H9 (cell line): Measurements from ENCODE around the gene MCM10. TPM values are rescaled to one million over a fixed set of nuclear protein-coding genes. Genes with fewer than 3 reads are reported as not detected.

Experiments
- DNase-seq: peaks from one replicate; pipeline ENCODE4 v3.0.0-alpha.2; 2017
- H2AFZ ChIP-seq: one replicate; pipeline ENCODE4 v1.6.1; 2013; ENCODE audit warnings: mild to moderate bottlenecking, low read length, control low read depth, moderate library complexity
- H2AK5ac ChIP-seq: 2 replicates; pipeline ENCODE4 v1.6.1; 2013; ENCODE audit warnings: low read length, control low read depth, mixed read lengths; ENCODE audit not compliant: insufficient read length
- H2BK120ac ChIP-seq: one replicate; pipeline ENCODE4 v1.6.1; 2013; ENCODE audit warnings: low read depth, mild to moderate bottlenecking, low read length, control low read depth, inconsistent platforms; ENCODE audit not compliant: poor library complexity, severe bottlenecking
- H2BK12ac ChIP-seq: 2 replicates; pipeline ENCODE4 v1.6.1; 2013; ENCODE audit warnings: low read length, control low read depth, mixed read lengths, low read depth; ENCODE audit not compliant: insufficient read length
- H2BK15ac ChIP-seq: 2 replicates; pipeline ENCODE4 v1.6.1; 2013; ENCODE audit warnings: low read depth, low read length, control low read depth
- H2BK20ac ChIP-seq: one replicate; pipeline ENCODE4 v1.6.1; 2013; ENCODE audit warnings: low read depth, mild to moderate bottlenecking, low read length, control low read depth, inconsistent platforms; ENCODE audit not compliant: poor library complexity, severe bottlenecking
- H2BK5ac ChIP-seq: 2 replicates; pipeline ENCODE4 v1.6.1; 2013; ENCODE audit warnings: low read length, control low read depth, mixed read lengths; ENCODE audit not compliant: insufficient read length
- H3K14ac ChIP-seq: 2 replicates; pipeline ENCODE4 v1.6.1; 2013; ENCODE audit warnings: low read length, control low read depth; ENCODE audit not compliant: insufficient read depth
- H3K18ac ChIP-seq: 2 replicates; pipeline ENCODE4 v1.6.1; 2013; ENCODE audit warnings: low read depth, mild to moderate bottlenecking, mixed read lengths, low read length, control low read depth; ENCODE audit not compliant: insufficient read length
- H3K23ac ChIP-seq: 2 replicates; pipeline ENCODE4 v1.6.1; 2013; ENCODE audit warnings: low read length, control low read depth, mixed read lengths, low read depth; ENCODE audit not compliant: insufficient read length
- H3K23me2 ChIP-seq: 2 replicates; pipeline ENCODE4 v1.6.1; 2013; ENCODE audit warnings: low read depth, mild to moderate bottlenecking, mixed read lengths, low read length, control low read depth; ENCODE audit not compliant: insufficient read length, poor library complexity, severe bottlenecking
- H3K27ac ChIP-seq: 2 replicates; pipeline ENCODE4 v1.5.1; 2013; ENCODE audit warnings: low read length, control low read depth, mixed read lengths, low read depth; ENCODE audit not compliant: insufficient read length
- H3K27me3 ChIP-seq: 2 replicates; pipeline ENCODE4 v1.6.1; 2013; ENCODE audit warnings: low read length, control low read depth, inconsistent platforms; ENCODE audit not compliant: insufficient read depth
- H3K4ac ChIP-seq: 2 replicates; pipeline ENCODE4 v1.6.1; 2013; ENCODE audit warnings: low read depth, mild to moderate bottlenecking, control low read depth, inconsistent platforms, low read length, moderate library complexity
- H3K4me1 ChIP-seq: 2 replicates; pipeline ENCODE4 v1.6.1; 2013; ENCODE audit warnings: low read length, control low read depth, inconsistent platforms; ENCODE audit not compliant: insufficient read depth
- H3K4me2 ChIP-seq: 2 replicates; pipeline ENCODE4 v1.6.1; 2013; ENCODE audit warnings: low read length, control low read depth, mixed read lengths; ENCODE audit not compliant: insufficient read length, insufficient read depth
- H3K56ac ChIP-seq: 2 replicates; pipeline ENCODE4 v1.6.1; 2013; ENCODE audit warnings: low read depth, mild to moderate bottlenecking, mixed read lengths, low read length, control low read depth; ENCODE audit not compliant: insufficient read length
- H3K79me1 ChIP-seq: 2 replicates; pipeline ENCODE4 v1.6.1; 2013; ENCODE audit warnings: low read depth, mild to moderate bottlenecking, moderate library complexity, low read length, control low read depth, inconsistent platforms; ENCODE audit not compliant: insufficient read depth, poor library complexity, severe bottlenecking
- H3K79me2 ChIP-seq: 2 replicates; pipeline ENCODE4 v1.6.1; 2013; ENCODE audit warnings: low read length, control low read depth, inconsistent platforms; ENCODE audit not compliant: insufficient read depth
- H3K9ac ChIP-seq: 2 replicates; pipeline ENCODE4 v1.6.1; 2013; ENCODE audit warnings: low read length, control low read depth, mixed read lengths; ENCODE audit not compliant: insufficient read length; ENCODE audit errors: extremely low read depth
- H3K9me3 ChIP-seq: one replicate; pipeline ENCODE4 v1.6.1; 2013; ENCODE audit warnings: low read depth, low read length, inconsistent platforms; ENCODE audit not compliant: control insufficient read depth
- H3T11ph ChIP-seq: one replicate; pipeline ENCODE4 v1.6.1; 2013; ENCODE audit warnings: mild to moderate bottlenecking, low read length, control low read depth, inconsistent platforms
- H4K20me1 ChIP-seq: one replicate; pipeline ENCODE4 v1.6.1; 2013; ENCODE audit not compliant: control insufficient read depth, insufficient read length, insufficient read depth
- H4K5ac ChIP-seq: 2 replicates; pipeline ENCODE4 v1.6.1; 2013; ENCODE audit warnings: low read depth, mild to moderate bottlenecking, mixed read lengths, low read length, control low read depth; ENCODE audit not compliant: insufficient read length
- H4K8ac ChIP-seq: replicated peaks from 2 replicates; pipeline ENCODE4 v1.6.1; 2013; ENCODE audit warnings: low read length, control low read depth, mixed read lengths, low read depth; ENCODE audit not compliant: insufficient read length
- H4K91ac ChIP-seq: 2 replicates; pipeline ENCODE4 v1.6.1; 2013; ENCODE audit warnings: low read depth, mild to moderate bottlenecking, moderate library complexity, mixed read lengths, low read length, control low read depth; ENCODE audit not compliant: insufficient read length
- H3K27ac Mint-ChIP-seq, 3 experiments: 2 replicates in 2 of 3; 3 replicates in 1 of 3; pipeline ENCODE4 v1.8.0; 2020 to 2021; ENCODE audit warnings: mixed read lengths in 3 of 3, mild to moderate bottlenecking in 1 of 3, moderate library complexity in 1 of 3
- H3K27me3 Mint-ChIP-seq: 2 replicates; pipeline ENCODE4 v1.8.0; 2021; ENCODE audit warnings: low read depth, mild to moderate bottlenecking, moderate library complexity, mixed read lengths
- H3K36me3 Mint-ChIP-seq, 3 experiments: 2 replicates in 2 of 3; 3 replicates in 1 of 3; pipeline ENCODE4 v1.8.0; 2020 to 2021; ENCODE audit warnings: low read depth in 3 of 3, mixed read lengths in 3 of 3; ENCODE audit not compliant: insufficient read depth in 1 of 3
- H3K4me1 Mint-ChIP-seq, 2 experiments: 2 replicates each; pipeline ENCODE4 v1.8.0; 2020; ENCODE audit warnings: mixed read lengths in 2 of 2
- H3K4me3 Mint-ChIP-seq, 2 experiments: 2 replicates in 1 of 2; 3 replicates in 1 of 2; pipeline ENCODE4 v1.8.0; 2020 to 2021; ENCODE audit warnings: mild to moderate bottlenecking in 2 of 2, mixed read lengths in 2 of 2, moderate library complexity in 1 of 2
- H3K9me3 Mint-ChIP-seq, 2 experiments: 2 replicates in 1 of 2; 3 replicates in 1 of 2; pipeline ENCODE4 v1.8.0; 2020; ENCODE audit warnings: mild to moderate bottlenecking in 2 of 2, mixed read lengths in 2 of 2, moderate library complexity in 1 of 2
- CTCF ChIP-seq: fragments of 200-600 bp; sonication (generic); conservative IDR thresholded peaks from 3 replicates; pipeline ENCODE4 v1.8.0; 2021; ENCODE audit warnings: antibody characterized with exemption, mild to moderate bottlenecking
- WGBS: extraction: QIAGEN DNeasy Blood & Tissue Kit; methylation state at CpG from one replicate; pipeline ENCODE4 v1.1.7; 2013; ENCODE audit warnings: missing lambda C conversion rate, low lambda C conversion rate, mixed read lengths; ENCODE audit not compliant: insufficient read length; ENCODE audit errors: extremely low coverage; 5-methylcytosine and 5-hydroxymethylcytosine counted together
- total RNA-seq: library from RNA; stranded (reverse); gene quantifications from 2 replicates; pipeline ENCODE4 v1.2.1, GENCODE V29; 2021

MCM10 gene
- total RNA-seq, 1 experiment from 2014 or later, result 67.4 TPM

GRCh38 chr10:13117841-13118783, 43.2 kb upstream of the MCM10 start:
- Histone ChIP-seq H3K4me2 (no peak overlapping the region), H2AFZ (no peak overlapping the region), H2BK120ac (no peak overlapping the region), H3K4ac (no peak overlapping the region), H3K9ac (no peak overlapping the region), H2BK5ac (no peak overlapping the region), H3K27me3 (no peaks in the 10 kb centered on the region), H2AK5ac (no peak overlapping the region), H4K5ac (no peak overlapping the region), H3K18ac (no peak overlapping the region), H3K23ac (no peak overlapping the region), H3K23me2 (no peaks in the 10 kb centered on the region), H3K9me3 (no peaks in the 10 kb centered on the region), H4K8ac (no peak overlapping the region), H3K56ac (no peak overlapping the region), H3K79me1 (no peaks in the 10 kb centered on the region), H3K79me2 (no peaks in the 10 kb centered on the region), H3T11ph (no peak overlapping the region), H3K4me1 (no peaks in the 10 kb centered on the region; the same call in 1 of the 2 replicates), H4K20me1 (no peaks in the 10 kb centered on the region), H2BK12ac (no peak overlapping the region), H3K14ac (no peak overlapping the region), H2BK20ac (no peak overlapping the region), H2BK15ac (no peak overlapping the region), H4K91ac (no peak overlapping the region), H3K27ac (no peak overlapping the region)
- Mint-ChIP-seq H3K4me1 (peaks cover 8 to 13% of the 10 kb centered on the region in 2 experiments), H3K9me3 (no peaks in the 10 kb centered on the region), H3K36me3 (peaks cover 3 to 28% (median 16%) of the 10 kb centered on the region in 3 experiments; a peak in 5 of 7 replicates), H3K4me3 (no peak overlapping the region), H3K27me3 (no peaks in the 10 kb centered on the region), H3K27ac (peak overlapping the region in 1 of 3 experiments; percentile 0; a peak in 2 of 7 replicates)
- no peak for TF ChIP-seq CTCF
- DNase-seq, result no peak
- no CpG with 5 or more reads among the region's 14 CpGs for WGBS
